NCI-H82 treated with DMSO at 0.1 percent for 48 hours (cell line): ENCODE results near the gene DPH7.
"Not testable (repeated sequence)": the region's sequence is repeated elsewhere in the genome, so short reads cannot be mapped to it uniquely, and the experiment has no call there.

ENCODE experiments used
- DNase-seq: peaks from one replicate; lab custom pipeline; 2025; ENCODE audit not compliant: unreplicated experiment; lab: John Stamatoyannopoulos, UW

DPH7 gene

DNA sequence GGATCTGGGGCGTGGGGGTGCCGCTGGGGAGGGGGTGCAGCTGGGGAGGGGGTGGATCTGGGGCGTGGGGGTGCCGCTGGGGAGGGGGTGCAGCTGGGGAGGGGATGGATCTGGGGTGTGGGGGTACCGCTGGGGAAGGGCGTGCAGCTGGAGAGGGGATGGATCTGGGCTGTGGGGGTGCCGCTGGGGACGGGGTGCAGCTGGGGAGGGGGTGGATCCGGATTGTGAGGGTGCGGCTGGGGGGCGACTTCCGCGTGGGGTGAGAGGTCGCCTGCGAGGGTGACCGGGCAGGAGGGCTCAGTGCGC is 27.8 kb downstream of the DPH7 start:
- not testable (repeated sequence) for DNase-seq

DNA sequence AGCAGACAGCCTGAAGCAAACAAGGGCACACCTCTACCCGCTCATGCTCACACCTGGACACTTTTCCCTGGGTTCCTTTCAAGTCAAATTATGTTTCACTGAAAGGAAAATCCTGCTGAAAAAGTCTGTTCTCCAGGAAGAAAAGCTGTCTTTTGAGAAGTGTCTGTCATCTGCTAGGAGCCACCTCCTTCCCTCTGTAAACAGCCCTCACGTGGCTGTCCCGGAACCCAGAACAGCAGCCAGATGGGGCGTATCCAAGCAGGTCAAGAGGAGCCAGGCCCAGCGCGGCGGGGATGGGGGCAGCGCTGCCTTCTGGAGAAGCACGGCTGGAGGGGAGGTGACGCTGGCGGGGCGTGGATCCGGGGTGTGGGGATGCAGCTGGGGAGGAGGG is 28.5 kb downstream of the DPH7 start, which contains the start of gene PNPLA7:
Gene PNPLA7, minus strand, starts transcription at position 172 of the 391 bp plus-strand sequence. CDS start 205 bp downstream, outside the sequence.
- peak; percentile 19 for DNase-seq

DNA sequence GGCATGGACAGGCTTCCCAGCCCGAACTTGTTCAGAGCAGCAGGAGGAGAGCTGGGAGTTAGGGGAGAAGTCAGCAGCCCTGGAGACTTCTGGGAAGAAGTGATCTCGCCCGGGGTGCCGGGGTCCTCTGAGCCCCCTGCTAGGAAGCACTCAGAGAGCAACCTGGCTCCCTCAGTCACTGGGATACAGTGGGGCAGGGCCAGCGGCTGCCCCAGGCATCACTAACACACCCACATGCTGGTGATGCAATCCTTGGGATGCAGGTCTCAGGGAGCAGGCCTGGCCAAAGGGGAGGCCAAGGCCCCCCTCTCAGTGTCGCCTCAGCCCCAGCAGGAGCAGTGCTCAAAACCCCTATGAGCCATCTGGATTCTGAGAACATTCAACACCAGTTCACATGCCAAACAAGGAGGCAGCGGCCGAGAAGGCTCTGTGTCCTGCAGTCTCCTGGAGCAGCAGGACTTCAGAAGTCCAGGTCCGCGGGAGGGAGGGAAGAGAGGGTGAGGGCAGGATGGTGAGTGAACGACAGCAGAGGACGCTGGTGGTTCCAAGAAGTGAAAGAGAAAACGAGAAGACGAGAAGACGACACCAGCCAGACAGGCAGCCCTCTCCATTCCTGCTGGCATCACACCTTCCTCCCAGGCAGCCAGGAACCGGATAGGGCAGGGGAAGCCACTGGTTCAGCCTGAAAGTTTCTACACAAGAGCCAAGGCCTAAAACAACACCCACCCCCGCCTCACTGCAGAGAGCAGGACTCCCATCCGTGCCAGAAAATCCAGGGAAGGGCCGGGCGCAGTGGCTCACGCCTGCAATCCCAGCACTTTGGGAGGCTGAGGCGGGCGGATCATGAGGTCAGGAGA is 30.8 kb downstream of the DPH7 start:
- DNase-seq, result no peak

DNA sequence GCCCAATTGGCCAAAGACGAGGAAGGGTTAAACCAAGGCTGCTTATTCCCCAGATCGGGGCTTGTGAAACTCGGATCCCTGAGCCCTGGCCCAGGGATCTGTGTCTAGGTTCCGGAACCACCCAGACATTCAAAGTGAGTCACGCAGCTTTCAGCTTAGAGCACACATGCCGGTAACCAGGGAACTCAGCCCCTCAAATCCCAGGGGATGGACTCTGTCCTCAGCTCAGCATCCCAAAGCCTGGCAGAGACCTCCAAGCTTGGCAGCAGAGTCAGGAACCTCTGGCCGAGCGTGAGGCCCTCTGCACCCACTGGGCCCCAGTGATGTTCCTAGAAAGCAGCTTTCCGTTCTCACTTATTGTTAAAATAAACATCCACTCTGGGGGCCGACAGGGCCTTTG is 33.6 kb downstream of the DPH7 start:
- no peak for DNase-seq

DNA sequence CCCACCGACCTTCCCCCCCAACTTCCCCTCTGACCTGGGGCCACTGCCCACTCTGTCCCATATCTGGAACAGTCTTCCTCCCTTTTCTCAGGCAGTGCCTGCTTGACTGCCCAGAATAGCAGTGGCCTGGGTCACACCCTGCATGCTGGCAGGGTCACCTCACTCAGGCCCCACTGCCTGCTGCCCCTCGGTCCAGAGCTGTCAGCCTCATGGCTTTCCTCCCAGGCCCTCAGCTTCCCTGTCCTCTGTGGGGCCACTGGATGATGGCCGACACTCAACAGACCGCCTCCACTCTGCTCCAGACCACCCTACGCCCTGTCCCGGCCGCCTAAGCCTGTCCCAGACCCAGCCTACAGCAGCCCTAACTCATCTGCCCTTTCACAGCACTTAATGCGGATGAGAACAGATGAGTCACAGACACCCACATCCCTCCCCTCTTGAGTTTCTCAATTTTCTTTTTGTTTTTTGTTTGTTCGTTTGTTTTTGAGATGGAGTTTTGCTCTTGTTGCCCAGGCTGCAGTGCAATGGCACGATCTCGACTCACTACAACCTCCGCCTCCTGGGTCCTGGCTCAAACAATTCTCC is 34.5 kb downstream of the DPH7 start:
- no peak for DNase-seq

DNA sequence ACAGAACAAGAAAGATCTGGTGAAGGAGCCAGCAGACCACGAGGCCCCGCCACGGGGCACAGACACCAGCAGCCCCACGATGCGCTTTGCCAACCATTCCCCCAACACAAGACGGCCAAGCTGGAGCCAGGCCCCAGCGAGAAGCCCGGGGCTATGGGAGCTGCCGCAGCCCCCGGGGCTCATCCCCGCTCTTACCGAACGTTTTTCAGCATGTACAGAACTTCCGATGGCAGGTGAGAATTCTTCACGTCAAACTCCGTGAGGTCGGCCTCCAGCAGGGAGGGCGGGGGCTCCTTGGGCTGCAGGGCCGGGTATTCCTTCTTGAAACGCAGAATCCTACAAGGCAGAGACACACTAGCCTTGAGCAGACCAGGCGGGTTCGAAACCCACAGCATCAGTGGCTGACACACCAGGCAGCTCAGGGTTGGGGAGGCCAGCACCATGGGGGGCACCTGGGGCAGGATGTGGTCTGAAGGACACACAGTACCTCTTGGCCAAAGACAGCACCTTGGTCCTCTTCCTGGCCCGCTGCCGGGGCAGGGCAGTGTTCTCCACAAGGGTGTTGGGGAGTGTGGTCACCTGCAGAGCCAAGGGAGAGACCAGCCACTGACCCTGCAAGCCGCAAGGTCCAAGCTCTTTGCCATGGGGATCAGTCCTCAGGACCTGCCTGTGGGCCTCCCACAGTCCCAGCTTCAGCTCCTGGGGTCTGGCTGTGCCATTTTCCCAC is 35.3 kb downstream of the DPH7 start:
- no peak for DNase-seq

DNA sequence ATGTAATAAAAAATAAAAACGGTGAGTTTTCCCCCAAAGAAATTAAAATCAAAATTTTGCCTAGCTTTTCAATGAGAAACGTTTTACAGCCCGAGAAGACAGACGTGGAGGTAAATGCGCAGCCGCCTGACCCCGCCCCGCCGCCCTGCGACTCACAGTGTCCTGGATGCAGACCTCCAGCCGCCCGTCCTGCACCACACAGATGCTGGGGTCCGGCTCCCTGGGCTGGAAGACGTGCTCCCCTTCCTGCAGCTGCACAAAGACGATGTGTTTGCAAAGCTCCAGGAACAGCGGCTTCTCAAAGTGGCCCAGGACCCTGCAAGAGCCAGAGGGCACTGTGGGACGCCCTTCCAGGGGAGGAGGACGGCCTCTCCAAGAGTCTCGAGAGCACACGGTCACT is 36.2 kb downstream of the DPH7 start:
- no peak for DNase-seq

DNA sequence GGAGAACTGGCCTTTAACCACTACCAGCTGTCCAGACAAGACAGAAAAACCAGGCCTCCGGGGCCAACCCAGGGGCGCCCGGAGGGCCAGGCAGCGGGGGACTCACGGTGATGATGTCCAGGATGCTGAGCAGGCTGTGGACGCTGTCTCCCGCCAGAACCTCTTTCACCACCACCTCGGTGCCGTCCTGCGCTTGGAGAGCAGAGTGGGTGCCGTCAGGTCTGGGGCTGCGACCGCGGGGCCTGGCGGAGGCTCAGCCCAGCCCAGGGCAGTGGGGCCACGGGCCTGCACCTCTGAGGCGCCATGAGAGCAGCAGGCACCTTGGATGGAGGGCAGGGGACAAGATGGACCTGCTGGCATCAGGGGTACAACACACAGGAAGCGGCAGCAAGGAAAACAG is 38.2 kb downstream of the DPH7 start:
- DNase-seq, result no peak

DNA sequence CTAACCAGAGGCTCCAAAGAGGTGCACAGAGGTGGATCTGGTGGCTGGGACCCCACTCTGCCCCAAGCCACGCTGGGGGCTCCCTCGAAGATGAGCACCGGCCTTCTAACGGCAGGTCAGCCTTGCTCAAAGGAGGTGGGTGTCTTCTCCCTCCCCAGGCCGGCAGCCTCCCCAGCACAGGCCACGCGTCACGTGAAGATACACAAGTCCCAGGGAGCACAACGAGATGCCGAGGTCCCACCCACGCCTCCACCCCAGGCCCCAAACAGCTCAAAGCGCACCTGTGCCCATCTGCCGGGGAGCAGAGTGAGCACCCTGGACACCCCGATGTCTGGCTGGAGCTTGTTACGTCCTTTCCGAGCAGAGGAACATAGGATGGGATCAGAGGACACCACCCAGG is 40.7 kb downstream of the DPH7 start:
- DNase-seq, result no peak

DNA sequence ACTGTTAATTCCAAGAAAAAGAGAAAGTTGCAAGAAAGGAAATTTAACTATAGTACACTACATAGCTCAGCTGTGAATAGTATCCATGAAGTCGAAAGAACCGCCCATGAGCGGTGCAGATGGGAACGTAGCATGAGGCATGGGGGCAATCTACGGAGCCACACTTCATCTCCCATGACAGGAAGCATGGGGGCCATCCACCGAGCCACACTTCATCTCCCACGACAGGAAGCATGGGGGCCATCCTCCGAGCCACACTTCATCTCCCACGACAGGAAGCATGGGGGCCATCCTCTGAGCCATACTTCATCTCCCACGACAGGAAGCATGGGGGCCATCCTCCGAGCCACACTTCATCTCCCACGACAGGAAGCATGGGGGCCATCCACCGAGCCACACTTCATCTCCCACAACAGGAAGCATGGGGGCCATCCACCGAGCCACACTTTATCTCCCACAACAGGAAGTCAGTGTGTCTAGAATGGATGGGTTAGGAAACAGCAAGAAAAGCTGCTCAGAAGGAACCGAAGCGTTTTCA is 42.1 kb downstream of the DPH7 start:
- DNase-seq, result not testable (repeated sequence)

DNA sequence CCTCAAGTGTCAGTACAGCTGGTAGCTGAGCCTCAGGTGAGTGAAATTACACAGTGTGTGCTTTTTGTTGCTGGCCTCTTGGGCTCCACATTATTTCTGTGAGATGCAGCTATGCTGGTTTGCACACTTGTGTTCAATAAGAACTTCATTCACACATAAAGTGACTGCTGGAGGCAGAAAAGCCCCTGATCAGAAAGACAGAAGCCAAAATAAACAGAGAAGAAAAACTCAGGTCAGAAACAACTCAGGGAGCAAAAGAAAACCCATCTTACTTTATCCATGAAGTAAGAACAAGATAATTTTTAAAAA is 43.7 kb downstream of the DPH7 start:
- DNase-seq, result no peak

DNA sequence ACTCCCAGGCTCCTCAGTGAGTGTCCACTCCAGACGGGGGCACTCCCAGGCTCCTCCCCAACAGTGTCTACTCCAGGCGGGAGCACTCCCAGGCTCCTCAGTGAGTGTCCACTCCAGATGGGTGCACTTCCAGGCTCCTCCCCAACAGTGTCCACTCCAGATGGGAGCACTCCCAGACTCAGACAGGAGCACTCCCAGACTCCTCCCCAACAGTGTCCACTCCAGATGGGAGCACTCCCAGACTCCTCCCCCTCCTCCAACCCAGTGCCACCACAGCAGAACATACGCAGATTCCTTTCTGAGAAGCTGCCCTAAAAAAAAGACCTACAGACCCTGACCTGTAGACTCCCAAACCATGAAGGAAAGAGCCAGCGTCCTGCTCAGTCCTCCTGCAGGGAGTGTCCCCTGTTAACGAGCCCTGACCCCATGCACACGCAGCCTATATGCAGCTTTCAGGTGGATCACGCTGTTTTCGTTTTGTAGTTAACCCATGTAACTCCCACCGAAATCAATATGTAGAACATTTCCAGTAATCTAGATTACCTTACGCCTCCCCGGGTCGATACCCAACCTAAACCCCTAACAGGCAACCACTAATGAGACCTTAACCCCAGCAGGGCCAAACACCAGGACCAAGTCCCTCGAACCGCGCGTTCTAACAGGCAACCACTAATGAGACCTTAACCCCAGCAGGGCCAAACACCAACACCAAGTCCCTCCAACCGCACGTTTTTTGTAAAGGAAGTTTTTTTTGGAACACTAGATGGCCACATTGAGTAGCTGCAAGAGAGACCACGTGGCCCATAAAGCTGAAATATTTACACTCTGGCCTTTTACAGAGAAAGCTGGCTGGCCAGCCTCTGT is 44.2 kb downstream of the DPH7 start:
- peak; percentile 33 for DNase-seq

DNA sequence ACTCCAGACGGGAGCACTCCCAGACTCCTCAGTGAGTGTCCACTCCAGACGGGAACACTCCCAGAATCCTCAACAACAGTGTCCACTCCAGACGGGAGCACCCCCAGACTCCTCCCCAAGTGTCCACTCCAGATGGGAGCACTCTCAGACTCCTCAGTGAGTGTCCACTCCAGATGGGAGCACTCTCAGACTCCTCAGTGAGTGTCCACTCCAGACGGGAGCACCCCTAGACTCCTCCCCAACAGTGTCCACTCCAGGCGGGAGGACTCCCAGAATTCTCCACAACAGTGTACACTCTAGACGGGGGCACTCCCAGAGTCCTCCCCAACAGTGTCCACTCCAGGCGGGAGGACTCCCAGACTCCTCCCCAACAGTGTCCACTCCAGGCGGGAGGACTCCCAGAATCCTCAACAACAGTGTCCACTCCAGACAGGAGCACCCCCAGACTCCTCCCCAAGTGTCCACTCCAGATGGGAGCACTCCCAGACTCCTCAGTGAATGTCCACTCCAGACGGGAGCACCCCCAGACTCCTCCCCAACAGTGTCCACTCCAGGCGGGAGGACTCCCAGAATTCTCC is 45.7 kb downstream of the DPH7 start:
- DNase-seq, result not testable (repeated sequence)

DNA sequence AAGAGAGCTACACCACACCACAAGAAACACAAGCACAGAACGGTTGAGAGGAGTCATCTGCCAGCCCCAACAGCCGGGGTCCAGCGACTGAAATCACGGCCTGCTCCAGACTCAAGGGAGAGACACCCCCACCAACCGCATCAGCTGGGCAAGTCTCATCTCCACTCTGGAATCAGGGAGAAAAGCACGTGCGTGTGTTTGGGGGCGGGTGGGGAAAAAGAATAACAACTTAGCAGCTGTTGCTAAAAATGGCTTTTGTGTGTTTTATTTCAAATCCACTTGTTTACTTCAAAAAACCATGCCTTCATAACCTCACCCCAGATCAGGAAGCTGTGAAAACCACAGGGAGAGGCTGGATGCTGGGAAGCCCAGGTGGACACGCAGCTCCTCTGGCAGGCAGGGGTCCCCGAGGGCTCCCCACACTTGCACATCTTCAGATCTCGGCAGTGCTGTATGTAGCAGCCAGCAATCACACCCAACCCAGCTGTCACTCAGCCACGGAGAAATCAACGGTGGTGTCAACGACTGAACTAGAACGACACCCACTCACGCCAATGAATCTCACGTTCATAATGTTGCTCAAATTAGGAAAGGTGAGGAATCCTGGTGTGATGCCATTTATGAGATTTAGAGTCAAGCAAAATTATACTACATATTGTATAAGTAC is 47.5 kb downstream of the DPH7 start:
- DNase-seq, result no peak

DNA sequence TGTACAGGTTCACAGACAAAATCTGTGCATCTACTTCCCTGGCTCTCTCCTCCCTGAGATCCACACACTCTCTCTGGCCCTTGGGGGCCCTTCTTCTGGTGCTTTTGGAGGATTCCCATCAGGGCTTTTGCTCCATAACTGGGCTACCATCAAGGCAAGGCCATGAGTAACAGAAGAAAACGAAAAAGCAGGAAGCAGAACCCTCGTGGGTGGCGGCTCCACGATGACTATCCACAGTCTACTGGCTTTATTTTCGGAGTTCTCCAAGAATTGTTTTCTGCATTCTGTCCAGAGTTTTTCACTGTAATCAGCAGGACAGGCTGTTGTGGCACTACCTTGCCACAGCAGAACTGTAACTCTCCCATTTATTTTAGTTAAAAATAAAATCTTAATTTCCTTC is 48.4 kb downstream of the DPH7 start:
- DNase-seq, result no peak

DNA sequence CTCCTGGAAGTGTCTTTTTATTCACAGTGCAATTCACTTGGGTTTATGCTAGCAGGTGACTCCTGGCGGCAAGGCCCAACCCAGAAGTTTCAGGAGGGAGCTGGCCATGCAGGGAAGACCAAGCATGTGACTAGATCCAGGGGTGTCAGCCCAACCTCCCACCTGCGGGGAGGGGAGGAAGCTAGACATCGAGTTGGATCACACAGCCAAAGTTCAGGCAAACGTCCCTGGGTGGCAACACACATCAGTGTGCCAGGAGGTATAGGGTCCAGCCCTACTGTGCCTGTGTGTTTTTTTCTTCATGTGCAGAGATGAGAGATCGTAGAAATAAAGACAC is 53.8 kb downstream of the DPH7 start:
- no peak for DNase-seq

DNA sequence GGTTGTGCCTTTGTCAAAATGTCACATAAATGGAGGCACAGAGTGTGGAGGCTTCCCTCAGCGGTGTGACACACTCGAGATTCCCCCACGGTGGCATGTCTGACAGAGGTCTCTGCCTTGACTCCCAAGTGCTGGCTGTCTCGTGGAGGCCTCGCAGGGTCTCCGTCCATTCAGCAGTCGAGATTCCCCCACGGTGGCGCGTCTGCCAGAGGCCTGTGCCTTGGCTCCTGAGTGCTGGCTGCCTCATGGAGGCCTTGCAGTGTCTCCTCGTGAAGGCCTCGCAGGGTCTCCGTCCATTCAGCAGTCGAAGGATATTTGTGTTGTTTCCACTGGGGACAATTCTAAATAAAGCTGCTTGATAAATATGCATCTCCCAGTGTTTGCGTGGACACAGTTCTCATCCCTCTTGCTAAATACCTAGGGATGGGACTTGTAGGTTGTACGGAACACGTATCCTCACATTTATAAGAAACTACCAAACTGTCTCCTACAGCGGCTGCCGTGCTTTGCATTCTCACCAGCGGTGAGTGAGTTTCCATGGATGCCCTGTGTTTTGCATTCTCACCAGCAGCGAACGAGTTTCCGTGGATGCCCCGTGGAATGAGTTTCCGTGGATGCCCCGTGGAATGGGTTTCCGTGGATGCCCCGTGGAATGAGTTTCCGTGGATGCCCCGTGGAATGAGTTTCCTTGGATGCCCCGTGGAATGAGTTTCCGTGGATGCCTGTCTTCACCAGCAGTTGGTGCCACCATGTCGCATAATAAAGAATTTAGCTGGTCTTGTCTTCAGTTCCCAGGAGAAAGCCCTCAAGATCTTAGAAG is 54.4 kb downstream of the DPH7 start:
- no peak for DNase-seq

DNA sequence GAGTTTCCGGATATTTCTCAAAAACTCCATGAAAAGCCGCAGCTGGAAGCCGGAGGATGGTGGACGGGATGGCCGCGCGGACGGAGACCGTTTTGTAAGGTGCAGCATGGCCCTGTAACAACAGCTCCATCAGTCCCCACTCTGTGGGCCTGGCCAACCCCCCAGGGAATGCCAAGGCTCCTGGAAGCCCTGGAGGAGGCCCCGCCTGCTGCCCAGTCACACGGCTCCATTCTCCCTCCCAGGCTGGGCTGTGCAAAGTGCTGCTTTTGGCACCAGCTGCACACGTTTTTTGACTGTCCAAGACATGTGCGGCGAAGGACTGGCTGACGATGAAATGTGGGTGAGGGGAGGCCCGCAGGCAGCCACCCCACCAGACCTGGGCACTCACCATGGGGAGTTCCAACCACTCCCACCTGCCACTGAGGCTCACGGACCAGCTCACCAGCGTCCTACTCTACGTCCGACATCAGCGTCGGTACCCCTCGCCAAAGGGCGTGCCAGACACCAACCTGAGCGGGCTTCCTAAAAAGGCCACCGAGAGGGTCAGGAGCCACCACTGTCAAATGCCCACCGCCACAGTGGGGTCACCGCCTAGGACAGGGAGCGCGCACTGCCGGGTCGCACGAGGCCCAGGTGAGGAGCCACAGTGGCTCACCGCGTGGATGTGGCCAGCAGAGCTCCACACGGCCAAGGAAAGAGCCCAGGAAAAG is 55.8 kb downstream of the DPH7 start:
- DNase-seq, result no peak
